HL-60 (cell line): Measurements from ENCODE around the gene SORL1.

Source experiments
- GABPA ChIP-seq: IDR thresholded peaks from 2 replicates; pipeline ENCODE4 v1.6.1; 2012; ENCODE audit warnings: low read depth
- POLR2AphosphoS5 ChIP-seq: IDR thresholded peaks from 2 replicates; pipeline ENCODE4 v1.6.1; 2012; ENCODE audit warnings: low read depth
- REST ChIP-seq: IDR thresholded peaks from 2 replicates; pipeline ENCODE4 v1.6.1; 2012; ENCODE audit warnings: low read depth; ENCODE audit not compliant: insufficient replicate concordance
- TF ChIP-seq, protein P1 (sequence below): IDR thresholded peaks from one replicate; pipeline ENCODE4 v1.5.1; 2011; ENCODE audit warnings: low read length, control low read depth, inconsistent platforms; ENCODE audit not compliant: insufficient read depth

GRCh38 chr11:121547574-121547973 lies 95.5 kb downstream of the SORL1 start:
- TF ChIP-seq POLR2AphosphoS5 (no peak), REST (no peak), GABPA (no peak)
- TF ChIP-seq, protein P1, sequence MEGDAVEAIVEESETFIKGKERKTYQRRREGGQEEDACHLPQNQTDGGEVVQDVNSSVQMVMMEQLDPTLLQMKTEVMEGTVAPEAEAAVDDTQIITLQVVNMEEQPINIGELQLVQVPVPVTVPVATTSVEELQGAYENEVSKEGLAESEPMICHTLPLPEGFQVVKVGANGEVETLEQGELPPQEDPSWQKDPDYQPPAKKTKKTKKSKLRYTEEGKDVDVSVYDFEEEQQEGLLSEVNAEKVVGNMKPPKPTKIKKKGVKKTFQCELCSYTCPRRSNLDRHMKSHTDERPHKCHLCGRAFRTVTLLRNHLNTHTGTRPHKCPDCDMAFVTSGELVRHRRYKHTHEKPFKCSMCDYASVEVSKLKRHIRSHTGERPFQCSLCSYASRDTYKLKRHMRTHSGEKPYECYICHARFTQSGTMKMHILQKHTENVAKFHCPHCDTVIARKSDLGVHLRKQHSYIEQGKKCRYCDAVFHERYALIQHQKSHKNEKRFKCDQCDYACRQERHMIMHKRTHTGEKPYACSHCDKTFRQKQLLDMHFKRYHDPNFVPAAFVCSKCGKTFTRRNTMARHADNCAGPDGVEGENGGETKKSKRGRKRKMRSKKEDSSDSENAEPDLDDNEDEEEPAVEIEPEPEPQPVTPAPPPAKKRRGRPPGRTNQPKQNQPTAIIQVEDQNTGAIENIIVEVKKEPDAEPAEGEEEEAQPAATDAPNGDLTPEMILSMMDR: no peak
